PC-3 (cell line): ENCODE results near the gene TEKT5. TPM values are rescaled to one million over a fixed set of nuclear protein-coding genes. Genes with fewer than 3 reads are reported as not detected.

Source experiments
- ATAC-seq: fragments of 200-7000 bp; cut with Tn5 transposase; 2 replicates; pipeline ENCODE4 v1.9.1; 2020; ENCODE audit warnings: mild to moderate bottlenecking, moderate library complexity
- BruUV-seq: library from RNA; stranded (reverse); fragments of 400-500 nt; replicated peaks from 2 replicates; lab custom pipeline; 2021; lab: Mats Ljungman, UMichigan
- CTCF ChIA-PET: fragments of 300-600 bp; sonication (Branson Sonifier 250); formaldehyde crosslinking; loops from one replicate; lab custom pipeline; 2022; ENCODE audit warnings: antibody characterized with exemption; lab: Charles Lee
- POLR2A ChIA-PET: fragments of 300-600 bp; sonication (Branson Sonifier 250); formaldehyde crosslinking; loops from one replicate; lab custom pipeline; 2022; ENCODE audit warnings: antibody characterized with exemption; ENCODE audit not compliant: unreplicated experiment; lab: Charles Lee
- DNase-seq: peaks from one replicate; pipeline ENCODE4 v3.0.0-alpha.2; 2015
- H2AFZ ChIP-seq: fragments of 300-600 bp; sonication (generic); 2 replicates; pipeline ENCODE4 v1.6.0; 2016; ENCODE audit warnings: antibody characterized with exemption, low read length
- H3F3A ChIP-seq: fragments of 300-600 bp; sonication (generic); one replicate; pipeline ENCODE4 v1.6.0; 2017; ENCODE audit warnings: antibody characterized with exemption, low read length, control low read depth, mild to moderate bottlenecking; ENCODE audit not compliant: unreplicated experiment
- H3K27ac ChIP-seq: fragments of 300-600 bp; sonication (generic); 2 replicates; pipeline ENCODE4 v1.5.1; 2016; ENCODE audit warnings: mild to moderate bottlenecking, low read length
- H3K27me3 ChIP-seq: fragments of 300-600 bp; sonication (generic); 2 replicates; pipeline ENCODE4 v1.6.1; 2016; ENCODE audit warnings: low read length, mixed read lengths
- H3K36me3 ChIP-seq: fragments of 300-600 bp; sonication (generic); 2 replicates; pipeline ENCODE4 v1.6.1; 2016; ENCODE audit warnings: low read depth, mixed run types, low read length, mixed read lengths
- H3K4me1 ChIP-seq: fragments of 300-600 bp; sonication (generic); 2 replicates; pipeline ENCODE4 v1.5.1; 2016; ENCODE audit warnings: low read length; ENCODE audit not compliant: insufficient read depth
- H3K4me2 ChIP-seq: fragments of 300-600 bp; sonication (generic); 2 replicates; pipeline ENCODE4 v1.6.0; 2016; ENCODE audit warnings: low read length
- H3K4me3 ChIP-seq: fragments of 300-600 bp; sonication (generic); 2 replicates; pipeline ENCODE4 v1.5.1; 2016; ENCODE audit warnings: mild to moderate bottlenecking, low read length, mixed read lengths
- H3K79me2 ChIP-seq: fragments of 300-600 bp; sonication (generic); 2 replicates; pipeline ENCODE4 v1.6.1; 2017; ENCODE audit warnings: low read length, mixed read lengths
- H3K9ac ChIP-seq: fragments of 300-600 bp; sonication (generic); 2 replicates; pipeline ENCODE4 v1.6.0; 2016; ENCODE audit warnings: mild to moderate bottlenecking, low read length
- H3K9me2 ChIP-seq: fragments of 300-600 bp; sonication (generic); replicated peaks from 2 replicates; pipeline ENCODE4 v1.6.1; 2016; ENCODE audit warnings: mixed run types, low read length, mixed read lengths
- H3K9me3 ChIP-seq: fragments of 300-600 bp; sonication (generic); 2 replicates; pipeline ENCODE4 v1.6.1; 2016; ENCODE audit warnings: low read length, mixed read lengths
- H4K20me1 ChIP-seq: fragments of 300-600 bp; sonication (generic); 2 replicates; pipeline ENCODE4 v1.6.1; 2016; ENCODE audit warnings: low read length, mixed read lengths
- CTCF ChIP-seq: fragments of 300-600 bp; sonication (generic); conservative IDR thresholded peaks from 2 replicates; pipeline ENCODE4 v1.5.1; 2017; ENCODE audit warnings: antibody characterized with exemption, low read depth, mild to moderate bottlenecking, low read length
- EZH2 ChIP-seq: fragments of 300-600 bp; sonication (generic); IDR thresholded peaks from one replicate; pipeline ENCODE4 v1.6.1; 2017; ENCODE audit warnings: antibody characterized with exemption, mild to moderate bottlenecking, low read length; ENCODE audit not compliant: unreplicated experiment
- EZH2phosphoT487 ChIP-seq: fragments of 300-600 bp; sonication (generic); IDR thresholded peaks from 2 replicates; pipeline ENCODE4 v1.6.1; 2018; ENCODE audit warnings: mild to moderate bottlenecking, antibody characterized with exemption, low read length, borderline replicate concordance
- intact Hi-C: fragments of 100-400 bp; cut with micrococcal nuclease; formaldehyde crosslinking; loops from 2 replicates; pipeline ENCODE4 v1.9.0; 2023
- total RNA-seq: library from RNA; depleted of rRNA; stranded (reverse); fragments of >200 nt; gene quantifications from 2 replicates; pipeline ENCODE4 v1.2.3, GENCODE V29; 2014

TEKT5 gene
- total RNA-seq, 1 experiment from 2014 or later: not detected

- Histone ChIP-seq H3K4me3 (no peak overlapping the region), H2AFZ (peak overlapping the region; percentile 57; the same call in 1 of the 2 replicates), H3K9me2 (no peaks in the 10 kb centered on the region), H3K9ac (no peak overlapping the region), H3K79me2 (no peaks in the 10 kb centered on the region), H3K9me3 (no peaks in the 10 kb centered on the region), H3K4me2 (peak overlapping the region; percentile 14; the same call in 1 of the 2 replicates), H3K27me3 (no peaks in the 10 kb centered on the region), H4K20me1 (no peaks in the 10 kb centered on the region), H3K36me3 (no peaks in the 10 kb centered on the region), H3K27ac (no peak overlapping the region), H3F3A (no peaks in the 10 kb centered on the region), H3K4me1 (peaks cover 18% of the 10 kb centered on the region)
- CTCF ChIA-PET: no interaction called here
- intact Hi-C loops: no loop called here
- POLR2A ChIA-PET: no interaction called here
- no peak for DNase-seq
- no peak for TF ChIP-seq CTCF
- no peak for TF ChIP-seq EZH2phosphoT487
- TF ChIP-seq EZH2: no peak
- ATAC-seq: no peak
- no TSS peak for BruUV-seq
Observed at GRCh38 chr16:10617662-10618420, 76.9 kb downstream of the TEKT5 start.

- H3K4me1 ChIP-seq: peaks cover 18% of the 10 kb centered on the region
- peak overlapping the region; percentile 14 for H3K4me2 ChIP-seq
- ChIA-PET CTCF (no interaction called here), POLR2A (no interaction called here)
- ATAC-seq (peak; percentile 79), DNase-seq (peak; percentile 75)
- peak overlapping the region; percentile 57 for H2AFZ ChIP-seq
- no peaks in the 10 kb centered on the region for H4K20me1 ChIP-seq
- H3K27me3 ChIP-seq: no peaks in the 10 kb centered on the region
- H3F3A ChIP-seq: no peaks in the 10 kb centered on the region
- no TSS peak for BruUV-seq
- no peak overlapping the region for H3K4me3 ChIP-seq
- no peaks in the 10 kb centered on the region for H3K79me2 ChIP-seq
- H3K36me3 ChIP-seq: no peaks in the 10 kb centered on the region
- no peak overlapping the region for H3K27ac ChIP-seq
- no peaks in the 10 kb centered on the region for H3K9me3 ChIP-seq
- no peaks in the 10 kb centered on the region for H3K9me2 ChIP-seq
- no peak for TF ChIP-seq CTCF
- TF ChIP-seq EZH2phosphoT487: no peak
- TF ChIP-seq EZH2: no peak
- no peak overlapping the region for H3K9ac ChIP-seq
- intact Hi-C loops: no loop called here
Observed at GRCh38 chr16:10616756-10617640, 77.7 kb downstream of the TEKT5 start.

- Histone ChIP-seq H2AFZ (no peak overlapping the region), H3K9ac (no peak overlapping the region), H3K79me2 (no peaks in the 10 kb centered on the region), H3K27ac (no peak overlapping the region), H3K4me3 (no peak overlapping the region), H3F3A (no peaks in the 10 kb centered on the region), H3K9me3 (no peaks in the 10 kb centered on the region), H4K20me1 (no peaks in the 10 kb centered on the region), H3K9me2 (no peaks in the 10 kb centered on the region), H3K27me3 (no peaks in the 10 kb centered on the region), H3K36me3 (no peaks in the 10 kb centered on the region), H3K4me1 (peaks cover 18% of the 10 kb centered on the region), H3K4me2 (no peak overlapping the region)
- intact Hi-C loops: no loop called here
- CTCF ChIA-PET: no interaction called here
- BruUV-seq: no TSS peak
- TF ChIP-seq EZH2phosphoT487 (no peak), CTCF (no peak), EZH2 (no peak)
- no peak for DNase-seq
- no peak for ATAC-seq
- POLR2A ChIA-PET: no interaction called here
Observed at GRCh38 chr16:10616419-10616755, 78.3 kb downstream of the TEKT5 start.
